ENCODE measurements around the gene RPP40. TPM values are rescaled to one million over a fixed set of nuclear protein-coding genes. Genes with fewer than 3 reads are reported as not detected.
A peak's percentile ranks its signal among the peaks of the same experiment; 100 is the strongest.
"Not testable (repeated sequence)": the region's sequence is repeated elsewhere in the genome, so short reads cannot be mapped to it uniquely, and the experiment has no call there.

Gene RPP40
- total RNA-seq (2014; rRNA removed; shearing (Covaris generic)) = 13.6 and 38.7 TPM in 2 replicates

- in situ Hi-C loops (cut with HindIII; ENCODE audit: low sequenced_read_pairs) = no loop called here
- peak; percentile 96 for DNase-seq (ENCODE audit: low spot score)
Measured at GRCh38 chr6:5003604-5004372, at the start of gene RPP40. Gene RPP40 (minus strand): TSS chr6:5004037. CDS start chr6:5004002, 35 bp downstream.

GRCh38 chr6:5053038-5053437 lies 49.2 kb upstream of the RPP40 start:
- in situ Hi-C loops (cut with HindIII; ENCODE audit: low sequenced_read_pairs) = no loop called here
- no peak for DNase-seq (ENCODE audit: low spot score)

GRCh38 chr6:5051394-5051793 lies 47.6 kb upstream of the RPP40 start:
- no peak for DNase-seq (ENCODE audit: low spot score)
- in situ Hi-C loops (cut with HindIII; ENCODE audit: low sequenced_read_pairs) = no loop called here

- in situ Hi-C loops (cut with HindIII; ENCODE audit: low sequenced_read_pairs) = no loop called here
- no peak for DNase-seq (ENCODE audit: low spot score)
Measured at GRCh38 chr6:5050009-5050408, 46.2 kb upstream of the RPP40 start.

- in situ Hi-C loops (cut with HindIII; ENCODE audit: low sequenced_read_pairs) = no loop called here
Measured at GRCh38 chr6:5046430-5046829, 42.6 kb upstream of the RPP40 start.

GRCh38 chr6:5045416-5045815 lies 41.6 kb upstream of the RPP40 start:
- no peak for DNase-seq (ENCODE audit: low spot score)
- in situ Hi-C loops (cut with HindIII; ENCODE audit: low sequenced_read_pairs) = no loop called here

More at GRCh38 chr6:5046430-5046829, 42.6 kb upstream of the RPP40 start:
- no peak for DNase-seq (ENCODE audit: low spot score)

- in situ Hi-C loops (cut with HindIII; ENCODE audit: low sequenced_read_pairs) = no loop called here
- DNase-seq (ENCODE audit: low spot score) = no peak
Measured at GRCh38 chr6:5044866-5045265, 41.0 kb upstream of the RPP40 start.

GRCh38 chr6:5042436-5042835 lies 38.6 kb upstream of the RPP40 start:
- DNase-seq (ENCODE audit: low spot score) = no peak
- in situ Hi-C loops (cut with HindIII; ENCODE audit: low sequenced_read_pairs) = no loop called here

- in situ Hi-C loops (cut with HindIII; ENCODE audit: low sequenced_read_pairs) = no loop called here
- DNase-seq (ENCODE audit: low spot score) = no peak
Measured at GRCh38 chr6:5041955-5042354, 38.1 kb upstream of the RPP40 start.

- in situ Hi-C loops (cut with HindIII; ENCODE audit: low sequenced_read_pairs) = no loop called here
- DNase-seq (ENCODE audit: low spot score) = no peak
Measured at GRCh38 chr6:5036269-5036668, 32.4 kb upstream of the RPP40 start.

- in situ Hi-C loops (cut with HindIII; ENCODE audit: low sequenced_read_pairs) = no loop called here
- no peak for DNase-seq (ENCODE audit: low spot score)
Measured at GRCh38 chr6:5034736-5035135, 30.9 kb upstream of the RPP40 start.

GRCh38 chr6:5034328-5034727 lies 30.5 kb upstream of the RPP40 start:
- no peak for DNase-seq (ENCODE audit: low spot score)
- in situ Hi-C loops (cut with HindIII; ENCODE audit: low sequenced_read_pairs) = no loop called here

GRCh38 chr6:5033214-5033904 lies 29.5 kb upstream of the RPP40 start:
- DNase-seq (ENCODE audit: low spot score); in situ Hi-C loops (cut with HindIII; ENCODE audit: low sequenced_read_pairs): not testable (repeated sequence)

- DNase-seq (ENCODE audit: low spot score); in situ Hi-C loops (cut with HindIII; ENCODE audit: low sequenced_read_pairs): not testable (repeated sequence)
Measured at GRCh38 chr6:5032706-5033105, 28.9 kb upstream of the RPP40 start.

- in situ Hi-C loops (cut with HindIII; ENCODE audit: low sequenced_read_pairs) = no loop called here
- DNase-seq (ENCODE audit: low spot score) = no peak
Measured at GRCh38 chr6:5031150-5031549, 27.3 kb upstream of the RPP40 start.

- in situ Hi-C loops (cut with HindIII; ENCODE audit: low sequenced_read_pairs) = no loop called here
- DNase-seq (ENCODE audit: low spot score) = peak; percentile 46
Measured at GRCh38 chr6:5030596-5031136, 26.8 kb upstream of the RPP40 start.

GRCh38 chr6:5029609-5030008 lies 25.8 kb upstream of the RPP40 start:
- in situ Hi-C loops (cut with HindIII; ENCODE audit: low sequenced_read_pairs) = no loop called here
- DNase-seq (ENCODE audit: low spot score) = no peak

GRCh38 chr6:5028921-5029320 lies 25.1 kb upstream of the RPP40 start:
- in situ Hi-C loops (cut with HindIII; ENCODE audit: low sequenced_read_pairs) = no loop called here
- no peak for DNase-seq (ENCODE audit: low spot score)

- no peak for DNase-seq (ENCODE audit: low spot score)
- in situ Hi-C loops (cut with HindIII; ENCODE audit: low sequenced_read_pairs) = no loop called here
Measured at GRCh38 chr6:5028301-5028700, 24.5 kb upstream of the RPP40 start.

Measured in G401 (cell line).